PC-9 (cell line): ENCODE results near the gene SYNDIG1. TPM values are rescaled to one million over a fixed set of nuclear protein-coding genes. Genes with fewer than 3 reads are reported as not detected.

Experiments
- BruUV-seq: library from RNA; stranded (reverse); fragments of 400-500 nt; replicated peaks from 2 replicates; lab custom pipeline; 2021; lab: Mats Ljungman, UMichigan
- CTCF ChIA-PET: fragments of 300-600 bp; sonication (Branson Sonifier 250); formaldehyde crosslinking; loops from one replicate; lab custom pipeline; 2022; ENCODE audit warnings: antibody characterized with exemption; lab: Charles Lee
- POLR2A ChIA-PET: fragments of 300-600 bp; sonication (Branson Sonifier 250); formaldehyde crosslinking; loops from one replicate; lab custom pipeline; 2022; ENCODE audit warnings: antibody characterized with exemption; ENCODE audit not compliant: unreplicated experiment; lab: Charles Lee
- DNase-seq, 2 experiments: peaks; one replicate each; pipeline versions ENCODE4 v3.0.0 to v3.0.0-alpha.2; 2015 to 2022; ENCODE audit warnings: mixed read lengths in 1 of 2
- H2AFZ ChIP-seq: fragments of 200-600 bp; sonication (generic); 2 replicates; pipeline ENCODE4 v1.8.1; 2017; ENCODE audit warnings: antibody characterized with exemption
- H3F3A ChIP-seq: fragments of 200-600 bp; sonication (generic); 2 replicates; pipeline ENCODE4 v1.8.1; 2017; ENCODE audit warnings: antibody characterized with exemption, mild to moderate bottlenecking, low read depth; ENCODE audit not compliant: insufficient read depth
- H3K27ac ChIP-seq: fragments of 200-600 bp; sonication (generic); 2 replicates; pipeline ENCODE4 v1.6.1; 2016; ENCODE audit warnings: mixed run types
- H3K27me3 ChIP-seq: fragments of 200-600 bp; sonication (generic); 2 replicates; pipeline ENCODE4 v1.6.1; 2016; ENCODE audit warnings: low read depth, mixed run types; ENCODE audit not compliant: insufficient read depth
- H3K36me3 ChIP-seq: fragments of 200-600 bp; sonication (generic); 2 replicates; pipeline ENCODE4 v1.6.1; 2016; ENCODE audit warnings: low read depth, mixed run types
- H3K4me1 ChIP-seq: fragments of 200-600 bp; sonication (generic); replicated peaks from 2 replicates; pipeline ENCODE4 v1.6.1; 2016; ENCODE audit warnings: mixed run types; ENCODE audit not compliant: insufficient read depth
- H3K4me2 ChIP-seq: fragments of 200-600 bp; sonication (generic); 2 replicates; pipeline ENCODE4 v1.6.1; 2017; ENCODE audit warnings: mixed run types
- H3K4me3 ChIP-seq: fragments of 200-600 bp; sonication (generic); 2 replicates; pipeline ENCODE4 v1.6.1; 2016; ENCODE audit warnings: mixed run types
- H3K79me2 ChIP-seq: fragments of 200-600 bp; sonication (generic); 2 replicates; pipeline ENCODE4 v1.6.1; 2017; ENCODE audit warnings: low read depth, mixed run types
- H3K9me2 ChIP-seq: fragments of 200-600 bp; sonication (generic); 2 replicates; pipeline ENCODE4 v1.8.1; 2017; ENCODE audit warnings: mild to moderate bottlenecking; ENCODE audit not compliant: insufficient read depth
- H3K9me3 ChIP-seq: fragments of 200-600 bp; sonication (generic); 2 replicates; pipeline ENCODE4 v1.8.1; 2016; ENCODE audit warnings: low read depth; ENCODE audit not compliant: insufficient read depth
- H4K20me1 ChIP-seq: fragments of 200-600 bp; sonication (generic); 2 replicates; pipeline ENCODE4 v1.8.1; 2017; ENCODE audit not compliant: insufficient read depth
- CTCF ChIP-seq: fragments of 200-600 bp; sonication (generic); conservative IDR thresholded peaks from 2 replicates; pipeline ENCODE4 v1.6.1; 2017; ENCODE audit warnings: mixed run types, antibody characterized with exemption, mild to moderate bottlenecking, moderate library complexity
- EZH2 ChIP-seq: fragments of 200-600 bp; sonication (generic); IDR thresholded peaks from 2 replicates; pipeline ENCODE4 v1.8.0; 2017; ENCODE audit warnings: antibody characterized with exemption, low read depth
- intact Hi-C: fragments of 100-400 bp; cut with micrococcal nuclease; formaldehyde crosslinking; loops from one replicate; pipeline ENCODE4 v1.10.0; 2022; ENCODE audit not compliant: unreplicated experiment
- total RNA-seq: library from RNA; stranded (reverse); gene quantifications from 2 replicates; pipeline ENCODE4 v1.2.3, GENCODE V29; 2021

SYNDIG1 gene
- total RNA-seq, 1 experiment from 2014 or later, result 0.17 TPM

- H3K4me3 ChIP-seq, result no peak overlapping the region
- no peaks in the 10 kb centered on the region for H3K79me2 ChIP-seq
- TF ChIP-seq CTCF (no peak), EZH2 (no peak)
- no peaks in the 10 kb centered on the region for H3K9me3 ChIP-seq
- no peak overlapping the region for H3K4me2 ChIP-seq
- H3F3A ChIP-seq, result no peaks in the 10 kb centered on the region
- ChIA-PET CTCF (no interaction called here), POLR2A (no interaction called here)
- BruUV-seq, result no TSS peak
- no peak for DNase-seq
- no peaks in the 10 kb centered on the region for H3K36me3 ChIP-seq
- no peaks in the 10 kb centered on the region for H3K9me2 ChIP-seq
- no peak overlapping the region for H3K27ac ChIP-seq
- intact Hi-C loops, result no loop called here
- H3K27me3 ChIP-seq, result no peaks in the 10 kb centered on the region
- H4K20me1 ChIP-seq, result no peaks in the 10 kb centered on the region
- no peak overlapping the region for H2AFZ ChIP-seq
- no peaks in the 10 kb centered on the region for H3K4me1 ChIP-seq
Observed at GRCh38 chr20:24616258-24617079, 147.0 kb downstream of the SYNDIG1 start.

GRCh38 chr20:24617080-24617432 is 147.6 kb downstream of the SYNDIG1 start:
- H3K9me2 ChIP-seq, result no peaks in the 10 kb centered on the region
- POLR2A ChIA-PET, result no interaction called here
- no peaks in the 10 kb centered on the region for H3F3A ChIP-seq
- no peak for DNase-seq
- intact Hi-C loops, result no loop called here
- H3K79me2 ChIP-seq, result no peaks in the 10 kb centered on the region
- H4K20me1 ChIP-seq, result no peaks in the 10 kb centered on the region
- no peak overlapping the region for H3K27ac ChIP-seq
- no peak overlapping the region for H3K4me3 ChIP-seq
- H3K36me3 ChIP-seq, result no peaks in the 10 kb centered on the region
- BruUV-seq, result no TSS peak
- no peaks in the 10 kb centered on the region for H3K9me3 ChIP-seq
- CTCF ChIA-PET, result no interaction called here
- H3K4me2 ChIP-seq, result no peak overlapping the region
- no peak overlapping the region for H2AFZ ChIP-seq
- no peaks in the 10 kb centered on the region for H3K4me1 ChIP-seq
- no peaks in the 10 kb centered on the region for H3K27me3 ChIP-seq
- TF ChIP-seq CTCF (no peak), EZH2 (no peak)

- Histone ChIP-seq H3K9me3 (no peaks in the 10 kb centered on the region), H3K36me3 (no peaks in the 10 kb centered on the region), H2AFZ (no peak overlapping the region), H3K27ac (no peak overlapping the region), H3K27me3 (no peaks in the 10 kb centered on the region), H3K4me1 (no peaks in the 10 kb centered on the region), H3K4me3 (no peak overlapping the region), H3K9me2 (no peaks in the 10 kb centered on the region), H3F3A (no peaks in the 10 kb centered on the region), H3K79me2 (no peaks in the 10 kb centered on the region), H4K20me1 (no peaks in the 10 kb centered on the region), H3K4me2 (no peak overlapping the region)
- CTCF ChIA-PET, result no interaction called here
- TF ChIP-seq CTCF (no peak), EZH2 (no peak)
- intact Hi-C loops, result no loop called here
- POLR2A ChIA-PET, result no interaction called here
- BruUV-seq, result no TSS peak
- DNase-seq, result no peak
Observed at GRCh38 chr20:24617757-24618450, 148.5 kb downstream of the SYNDIG1 start.
